K562 (cell line): Measurements from ENCODE around the gene CPLX1. TPM values are rescaled to one million over a fixed set of nuclear protein-coding genes. Genes with fewer than 3 reads are reported as not detected.
A peak's percentile ranks its signal among the peaks of the same experiment; 100 is the strongest.

Source experiments
- ATAC-seq: fragments of 200-7000 bp; cut with Tn5 transposase; 3 replicates; pipeline ENCODE4 v1.9.1; 2020; ENCODE audit warnings: moderate library complexity
- BruUV-seq: library from RNA; stranded (reverse); fragments of 400-500 nt; replicated peaks from 2 replicates; lab custom pipeline; 2021; lab: Mats Ljungman, UMichigan
- CTCF ChIA-PET: fragments of 300-600 bp; formaldehyde crosslinking; extraction: SDS; loops from one replicate; lab custom pipeline; 2021; ENCODE audit warnings: low intra/inter-chr PET ratio; lab: Yijun Ruan, JAX
- POLR2A ChIA-PET: fragments of 300-600, 350-650 bp; sonication (Branson Sonifier 250); formaldehyde crosslinking; extraction: SDS; loops from one replicate; lab custom pipeline; 2021; ENCODE audit warnings: antibody characterized with exemption, inconsistent platforms; lab: Yijun Ruan, JAX
- DNase-seq, 4 experiments: peaks; one replicate each; pipeline versions ENCODE4 v3.0.0 to v3.0.0-alpha.2; 2011 to 2018; ENCODE audit warnings: low spot score in 3 of 4, mixed read lengths in 3 of 4; ENCODE audit errors: extremely low read depth in 1 of 4
- FAIRE-seq: peaks from 2 replicates; lab custom pipeline; 2011; peaks lifted over from hg19 to GRCh38; lab: Jason Lieb, UNC
- H2AFZ ChIP-seq: 2 replicates; pipeline ENCODE4 v1.6.0; 2011; ENCODE audit warnings: low read depth, low read length, control low read depth, inconsistent platforms
- H3K27ac ChIP-seq: fragments of 200-600 bp; 3 replicates; pipeline ENCODE4 v1.8.0; 2011; ENCODE audit warnings: low read depth, mild to moderate bottlenecking, control low read depth, inconsistent platforms, low read length, moderate library complexity, mixed read lengths; ENCODE audit errors: extremely low read depth
- H3K27me3 ChIP-seq, 2 experiments: fragments of 300-600 bp in 1 of 2; 2 replicates in 1 of 2; 3 replicates in 1 of 2; pipeline versions ENCODE4 v1.6.0 to v1.8.0; 2011; ENCODE audit warnings: inconsistent platforms in 2 of 2, low read length in 2 of 2, mild to moderate bottlenecking in 1 of 2, mixed read lengths in 1 of 2, moderate library complexity in 1 of 2; ENCODE audit not compliant: control insufficient read depth in 2 of 2, insufficient read depth in 2 of 2
- H3K36me3 ChIP-seq: fragments of 300-600 bp; 3 replicates; pipeline ENCODE4 v1.8.0; 2011; ENCODE audit warnings: mild to moderate bottlenecking, low read length, inconsistent platforms; ENCODE audit not compliant: control insufficient read depth, insufficient read depth
- H3K4me1 ChIP-seq, 2 experiments: fragments of 200-600 bp in 1 of 2; replicated peaks in 1 of 2; 2 replicates in 1 of 2; 3 replicates in 1 of 2; pipeline versions ENCODE4 v1.5.1 to v1.8.0; 2011; ENCODE audit warnings: inconsistent platforms in 2 of 2, low read length in 2 of 2, mild to moderate bottlenecking in 1 of 2, mixed read lengths in 1 of 2, moderate library complexity in 1 of 2; ENCODE audit not compliant: control insufficient read depth in 2 of 2, insufficient read depth in 2 of 2
- H3K4me2 ChIP-seq: 2 replicates; pipeline ENCODE4 v1.6.1; 2011; ENCODE audit warnings: low read length, control low read depth, inconsistent platforms, mixed read lengths; ENCODE audit not compliant: insufficient read depth
- H3K4me3 ChIP-seq: fragments of 200-600 bp; sonication (generic), shearing (Covaris generic); 2 replicates; pipeline ENCODE4 v1.5.1; 2016; ENCODE audit warnings: control low read depth, inconsistent platforms
- H3K79me2 ChIP-seq: fragments of 200-600 bp; 3 replicates; pipeline ENCODE4 v1.8.0; 2011; ENCODE audit warnings: low read length, inconsistent platforms; ENCODE audit not compliant: control insufficient read depth, insufficient read depth
- H3K9ac ChIP-seq, 2 experiments: 2 replicates each; pipeline versions ENCODE4 v1.6.0 to v1.6.1; 2011; ENCODE audit warnings: low read depth in 2 of 2, low read length in 2 of 2, control low read depth in 1 of 2, inconsistent platforms in 1 of 2, mild to moderate bottlenecking in 1 of 2, mixed read lengths in 1 of 2; ENCODE audit not compliant: insufficient read depth in 1 of 2
- H3K9me1 ChIP-seq: one replicate; pipeline ENCODE4 v1.6.0; 2011; ENCODE audit warnings: inconsistent platforms, mild to moderate bottlenecking, low read length, moderate library complexity; ENCODE audit not compliant: control insufficient read depth, insufficient read depth
- H3K9me3 ChIP-seq: replicated peaks from 2 replicates; pipeline ENCODE4 v1.5.1; 2011; ENCODE audit warnings: low read depth, low read length, inconsistent platforms; ENCODE audit not compliant: control insufficient read depth, insufficient read depth
- H4K20me1 ChIP-seq: replicated peaks from 2 replicates; pipeline ENCODE4 v1.6.1; 2011; ENCODE audit warnings: low read length, inconsistent platforms, mixed read lengths; ENCODE audit not compliant: control insufficient read depth, insufficient read depth
- CTCF ChIP-seq, 3 experiments: IDR thresholded peaks in 2 of 3; conservative IDR thresholded peaks in 1 of 3; 2 replicates each; pipeline ENCODE4 v1.5.1; 2011 to 2012; ENCODE audit warnings: low read length in 3 of 3, mild to moderate bottlenecking in 3 of 3, control low read depth in 2 of 3, improper control_type of control experiment in 1 of 3, inconsistent platforms in 1 of 3, low read depth in 1 of 3, mixed read lengths in 1 of 3, moderate library complexity in 1 of 3; ENCODE audit not compliant: insufficient read depth in 2 of 3
- MGA ChIP-seq: fragments of 450-650 bp; IDR thresholded peaks from 2 replicates; pipeline ENCODE4 v1.6.1; 2016; ENCODE audit warnings: mild to moderate bottlenecking, moderate library complexity
- POLR3G ChIP-seq: IDR thresholded peaks from 2 replicates; pipeline ENCODE4 v1.6.1; 2011; ENCODE audit not compliant: insufficient read length, insufficient replicate concordance; ENCODE audit errors: extremely low read depth
- PTRF ChIP-seq: fragments of 450-650 bp; IDR thresholded peaks from 2 replicates; pipeline ENCODE4 v1.6.1; 2016; ENCODE audit warnings: mild to moderate bottlenecking, missing genetic modification characterization, missing compliant biosample characterization
- RAD21 ChIP-seq, 2 experiments: fragments of 250-450 bp in 1 of 2; fragments of 450-650 bp in 1 of 2; sonication (Bioruptor Pico) in 1 of 2; formaldehyde crosslinking in 1 of 2; IDR thresholded peaks in 1 of 2; conservative IDR thresholded peaks in 1 of 2; 2 replicates each; pipeline versions ENCODE4 v1.4.0 to v1.8.0; 2020 to 2022; ENCODE audit warnings: mild to moderate bottlenecking in 2 of 2, moderate library complexity in 1 of 2
- SMC3 ChIP-seq: conservative IDR thresholded peaks from 2 replicates; pipeline ENCODE4 v1.6.1; 2011; ENCODE audit warnings: low read depth, low read length, improper control_type of control experiment; ENCODE audit not compliant: insufficient read depth
- WGBS: fragments of 100-300 bp; shearing (Covaris generic); methylation state at CpG from one replicate; pipeline ENCODE4 v1.1.6; 2016; ENCODE audit warnings: low coverage, mixed read lengths; ENCODE audit not compliant: insufficient coverage; ENCODE audit errors: missing lambda C conversion rate; 5-methylcytosine and 5-hydroxymethylcytosine counted together
- in situ Hi-C: fragments of 300-500 bp; cut with MboI; formaldehyde crosslinking; loops from 4 replicates; pipeline ENCODE4 v1.15.0; 2018; ENCODE audit warnings: inconsistent platforms, mixed read lengths
- intact Hi-C: fragments of 100-400 bp; cut with micrococcal nuclease; formaldehyde crosslinking; loops from 2 replicates; pipeline ENCODE4 v1.14.2; 2022
- polyA plus RNA-seq, 8 experiments: library from polyadenylated mRNA; depleted of rRNA in 4 of 8; stranded (reverse) in 5 of 8; unstranded in 3 of 8; fragments of >200 nt; fragmentation: Nextera tagmentation in 2 of 8; fragmentation: Illumina TruSeq in 1 of 8; extraction: Ambion mirVana in 2 of 8; extraction: Trizol in 1 of 8; gene quantifications; 2 replicates each; pipeline versions ENCODE4 v1.2.1 to v1.2.3, GENCODE V29; 2011 to 2014; ENCODE audit warnings: inconsistent platforms in 1 of 8, missing spikeins in 1 of 8
- total RNA-seq, 7 experiments: library from RNA; depleted of rRNA in 6 of 7; stranded (reverse); fragments of >200 nt in 6 of 7; fragmentation: Illumina TruSeq in 2 of 7; extraction: Trizol in 2 of 7; gene quantifications; 2 replicates each; pipeline versions ENCODE4 v1.2.1 to v1.2.3, GENCODE V29; 2011 to 2021; ENCODE audit warnings: low replicate concordance in 1 of 7

Gene CPLX1
- total and polyA plus RNA-seq, 9 of the 15 experiments (the other 6 are each of a cell fraction or from before 2014, with no cell fraction given): 0.03 to 3.3 (median 0.17) TPM; not detected in 2

- no peak overlapping the region for H3K4me2 ChIP-seq
- peaks cover 31 to 80% of the 10 kb centered on the region in 2 experiments for H3K27me3 ChIP-seq
- intact Hi-C loops (no loop called here), in situ Hi-C loops (no loop called here)
- H3K4me1 ChIP-seq: peaks cover 0 to 7% of the 10 kb centered on the region in 2 experiments; a peak in 1 of 5 replicates
- CTCF ChIA-PET: interaction anchor here (0.6 kb wide), 1 partner anchor 25 kb away, joined by 3 read pairs; no protein-coding TSS in a partner anchor
- no peak overlapping the region for H3K9ac ChIP-seq
- no peaks in the 10 kb centered on the region for H3K9me3 ChIP-seq
- WGBS: 0% methylated on average over 10 of the region's 10 CpGs
- BruUV-seq: no TSS peak
- POLR2A ChIA-PET: interaction anchor here (0.8 kb wide), 1 partner anchor 43 kb away, joined by 4 read pairs; no protein-coding TSS in a partner anchor
- H4K20me1 ChIP-seq: no peaks in the 10 kb centered on the region
- ATAC-seq: peak; percentile 76
- no peak overlapping the region for H3K4me3 ChIP-seq
- no peaks in the 10 kb centered on the region for H3K36me3 ChIP-seq
- DNase-seq: no peak
- no peak for FAIRE-seq
- no peak overlapping the region for H3K27ac ChIP-seq
- H3K79me2 ChIP-seq: no peaks in the 10 kb centered on the region
- H3K9me1 ChIP-seq: no peaks in the 10 kb centered on the region
- H2AFZ ChIP-seq: no peak overlapping the region
- TF ChIP-seq SMC3 (0 out of 2 replicates have a peak, but pooled peaks have one; percentile 14), POLR3G (no peak), RAD21 (CRISPR knock-in tag; conservative IDR thresholded peaks at IDR 0.05 in 1 of 2, IDR thresholded peaks at IDR 0.05 in 1 of 2) (peak; percentile 20 to 52; a peak in 2 of 4 replicates), MGA (no peak), PTRF (tag) (no peak), CTCF (IDR thresholded peaks at IDR 0.05 in 2 of 3, conservative IDR thresholded peaks at IDR 0.05 in 1 of 3; ENCODE audit: insufficient read depth in 2 of 3, low read depth in 1 of 3, low read length in 3 of 3) (peak; percentile 34 to 41 (median 38); a peak in 4 of 6 replicates)
Measured at GRCh38 chr4:813900-814299, 12.0 kb downstream of the CPLX1 start.
